ENCODE measurements around the gene RAB3IL1.
"Not testable (repeated sequence)": the region's sequence is repeated elsewhere in the genome, so short reads cannot be mapped to it uniquely, and the experiment has no call there.

RAB3IL1 gene

DNA sequence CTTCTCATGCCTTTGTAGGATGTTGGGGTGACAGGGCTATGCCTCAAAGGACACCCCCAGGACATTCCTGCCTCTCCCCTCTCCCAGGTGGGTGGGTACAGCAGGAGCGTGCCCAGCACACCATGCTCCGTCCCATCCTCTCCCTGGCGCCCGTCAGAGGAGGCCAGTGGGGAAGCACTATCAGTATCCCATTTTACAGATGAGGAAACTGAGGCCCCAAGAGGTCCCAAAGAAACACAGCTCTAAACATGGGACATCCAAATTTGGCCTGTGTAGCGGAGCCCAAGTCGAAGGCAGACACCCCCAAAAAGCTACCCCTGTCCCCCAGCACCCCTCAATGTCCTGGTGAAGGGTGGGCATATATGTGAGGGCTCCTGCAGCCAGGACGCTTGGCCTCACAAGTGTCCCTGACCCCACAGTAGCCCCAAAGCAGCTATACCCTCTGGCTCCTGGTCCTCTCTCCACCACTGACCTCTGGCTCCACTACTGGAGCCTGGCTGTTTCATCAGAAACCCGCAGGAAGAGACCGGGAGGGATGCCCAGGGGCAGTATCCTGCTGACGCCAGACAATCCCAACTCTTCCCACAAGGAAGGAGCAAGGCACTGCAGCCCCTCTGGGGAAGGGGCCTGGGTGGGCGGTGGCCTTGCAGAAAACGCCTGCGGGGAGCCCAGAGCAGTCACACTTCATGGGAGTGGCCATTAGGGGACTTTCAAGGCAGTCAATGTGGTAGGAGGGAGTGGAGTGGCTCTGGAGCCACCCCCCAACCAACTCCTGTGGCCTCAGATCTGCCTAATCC is 31.4 kb downstream of the RAB3IL1 start:
- no peak for DNase-seq (ENCODE audit: low read depth)
- TF ChIP-seq, protein P1, sequence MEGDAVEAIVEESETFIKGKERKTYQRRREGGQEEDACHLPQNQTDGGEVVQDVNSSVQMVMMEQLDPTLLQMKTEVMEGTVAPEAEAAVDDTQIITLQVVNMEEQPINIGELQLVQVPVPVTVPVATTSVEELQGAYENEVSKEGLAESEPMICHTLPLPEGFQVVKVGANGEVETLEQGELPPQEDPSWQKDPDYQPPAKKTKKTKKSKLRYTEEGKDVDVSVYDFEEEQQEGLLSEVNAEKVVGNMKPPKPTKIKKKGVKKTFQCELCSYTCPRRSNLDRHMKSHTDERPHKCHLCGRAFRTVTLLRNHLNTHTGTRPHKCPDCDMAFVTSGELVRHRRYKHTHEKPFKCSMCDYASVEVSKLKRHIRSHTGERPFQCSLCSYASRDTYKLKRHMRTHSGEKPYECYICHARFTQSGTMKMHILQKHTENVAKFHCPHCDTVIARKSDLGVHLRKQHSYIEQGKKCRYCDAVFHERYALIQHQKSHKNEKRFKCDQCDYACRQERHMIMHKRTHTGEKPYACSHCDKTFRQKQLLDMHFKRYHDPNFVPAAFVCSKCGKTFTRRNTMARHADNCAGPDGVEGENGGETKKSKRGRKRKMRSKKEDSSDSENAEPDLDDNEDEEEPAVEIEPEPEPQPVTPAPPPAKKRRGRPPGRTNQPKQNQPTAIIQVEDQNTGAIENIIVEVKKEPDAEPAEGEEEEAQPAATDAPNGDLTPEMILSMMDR (IDR thresholded peaks at IDR 0.05; ENCODE audit: low read length, missing control alignments) = no peak
- no peak overlapping the region for H3K4me3 ChIP-seq (replicated peaks; ENCODE audit: low read depth, low read length)

DNA sequence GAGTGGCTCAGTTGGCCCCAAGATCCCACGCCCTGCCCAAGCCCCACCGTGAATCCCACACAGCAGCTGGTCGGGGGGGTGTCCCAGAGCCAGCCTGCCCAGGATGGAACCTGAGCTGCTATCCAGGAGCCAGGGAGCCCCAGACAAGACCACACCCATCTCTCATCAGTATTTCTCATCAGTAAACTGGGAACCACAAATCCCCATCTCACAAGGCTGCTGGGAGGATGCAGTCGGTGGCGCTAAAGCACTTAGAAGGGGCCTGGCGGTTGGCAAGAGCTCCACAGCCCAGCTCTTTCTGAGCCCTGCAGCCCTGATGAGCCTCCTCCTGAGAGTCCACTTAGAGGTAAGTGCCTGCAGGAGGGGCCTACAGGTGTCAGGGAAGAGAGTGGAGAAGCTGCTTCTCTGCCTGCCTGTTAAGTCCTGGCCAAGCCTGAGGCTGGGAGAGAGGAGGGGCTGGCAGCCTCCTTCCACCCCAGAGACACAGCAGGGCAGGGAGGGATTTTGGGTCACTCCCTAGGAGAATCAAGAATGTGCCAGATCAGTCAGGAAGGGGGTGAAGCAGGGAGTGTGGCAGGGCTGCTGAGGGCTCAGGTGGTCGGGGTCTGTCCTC is 32.1 kb downstream of the RAB3IL1 start:
- TF ChIP-seq, protein P1 (IDR thresholded peaks at IDR 0.05; ENCODE audit: low read length, missing control alignments) = no peak
- H3K4me3 ChIP-seq (replicated peaks; ENCODE audit: low read depth, low read length) = no peak overlapping the region
- DNase-seq (ENCODE audit: low read depth) = no peak

DNA sequence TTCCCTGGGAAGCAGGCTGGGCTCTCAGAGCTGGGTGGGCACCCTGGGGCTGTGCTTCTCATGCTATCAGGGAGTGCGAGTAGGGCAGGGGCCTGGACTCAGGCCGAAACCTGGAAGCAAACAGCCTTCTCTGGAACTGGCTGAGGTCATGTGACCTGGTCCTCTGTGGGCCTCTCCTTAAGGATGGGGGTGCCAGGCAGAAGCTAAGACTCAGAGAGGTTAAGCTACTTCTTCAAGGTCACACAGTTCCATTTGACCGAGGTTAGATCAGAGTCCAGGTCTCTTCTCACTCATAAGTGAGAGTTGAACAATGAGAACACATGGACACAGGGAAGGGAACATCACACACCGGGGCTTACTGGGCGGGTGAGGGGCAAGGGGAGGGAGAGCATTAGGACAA is 33.4 kb downstream of the RAB3IL1 start:
- TF ChIP-seq, protein P1 (IDR thresholded peaks at IDR 0.05; ENCODE audit: low read length, missing control alignments) = no peak
- DNase-seq (ENCODE audit: low read depth) = no peak
- no peak overlapping the region for H3K4me3 ChIP-seq (replicated peaks; ENCODE audit: low read depth, low read length)

DNA sequence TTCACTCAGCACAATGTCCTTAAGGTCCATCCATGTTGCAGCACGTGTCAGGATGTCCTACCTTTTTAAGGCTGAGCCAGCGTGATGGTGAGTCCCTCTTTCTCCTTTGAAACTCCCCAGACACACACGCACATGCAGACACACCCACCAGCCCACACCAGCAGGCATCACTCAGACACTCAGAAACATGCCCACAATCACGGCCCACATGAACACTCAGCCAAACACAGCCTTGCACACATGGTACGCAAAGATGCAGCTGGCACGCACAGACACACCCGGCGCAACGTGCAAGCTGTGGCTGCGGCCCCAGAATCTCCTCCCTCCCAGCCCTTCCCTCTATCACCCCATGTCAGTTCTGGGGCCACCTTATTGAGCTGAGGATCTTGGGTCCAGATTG is 34.0 kb downstream of the RAB3IL1 start:
- H3K4me3 ChIP-seq (replicated peaks; ENCODE audit: low read depth, low read length) = no peak overlapping the region
- TF ChIP-seq, protein P1 (IDR thresholded peaks at IDR 0.05; ENCODE audit: low read length, missing control alignments) = no peak
- DNase-seq (ENCODE audit: low read depth) = no peak

DNA sequence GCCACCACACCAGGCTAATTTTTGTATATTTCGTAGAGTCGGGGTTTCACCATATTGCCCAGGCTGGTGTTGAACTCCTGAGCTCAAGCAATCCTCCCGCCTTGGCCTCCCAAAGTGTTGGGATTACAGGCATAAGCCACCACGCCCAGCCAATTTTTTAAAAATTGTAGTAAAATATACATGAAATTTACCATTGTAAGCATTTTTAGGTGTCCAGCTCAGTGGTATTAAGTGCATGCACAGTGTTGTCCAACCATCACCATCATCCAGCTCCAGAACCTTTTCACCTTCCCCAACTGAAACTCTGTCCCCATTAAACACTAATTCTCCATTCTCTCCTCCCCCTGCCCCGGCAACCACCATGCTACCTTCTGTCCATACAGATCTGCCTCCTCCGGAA is 34.5 kb downstream of the RAB3IL1 start:
- no peak overlapping the region for H3K4me3 ChIP-seq (replicated peaks; ENCODE audit: low read depth, low read length)
- TF ChIP-seq, protein P1 (IDR thresholded peaks at IDR 0.05; ENCODE audit: low read length, missing control alignments) = no peak
- no peak for DNase-seq (ENCODE audit: low read depth)

DNA sequence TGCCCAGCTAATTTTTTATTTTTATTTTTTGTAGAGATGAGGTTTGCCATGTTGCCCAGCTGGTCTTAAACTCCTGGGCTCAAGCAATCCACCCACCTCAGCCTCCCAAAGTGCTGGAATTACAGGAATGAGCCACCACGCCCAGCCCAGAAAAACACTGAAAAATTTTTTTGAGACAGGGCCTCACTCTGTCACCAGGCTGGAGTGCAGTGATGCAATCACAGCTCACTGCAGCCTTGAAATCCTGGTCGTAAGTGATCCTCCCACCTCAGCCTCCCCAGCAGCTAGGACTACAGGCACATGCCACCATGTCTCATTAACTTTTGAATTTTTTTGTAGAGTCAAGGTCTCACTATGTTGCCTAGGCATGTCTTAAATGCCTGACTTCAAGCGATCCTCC is 35.1 kb downstream of the RAB3IL1 start:
- not testable (repeated sequence) for H3K4me3 ChIP-seq (replicated peaks; ENCODE audit: low read depth, low read length)
- DNase-seq (ENCODE audit: low read depth) = peak; percentile 39

DNA sequence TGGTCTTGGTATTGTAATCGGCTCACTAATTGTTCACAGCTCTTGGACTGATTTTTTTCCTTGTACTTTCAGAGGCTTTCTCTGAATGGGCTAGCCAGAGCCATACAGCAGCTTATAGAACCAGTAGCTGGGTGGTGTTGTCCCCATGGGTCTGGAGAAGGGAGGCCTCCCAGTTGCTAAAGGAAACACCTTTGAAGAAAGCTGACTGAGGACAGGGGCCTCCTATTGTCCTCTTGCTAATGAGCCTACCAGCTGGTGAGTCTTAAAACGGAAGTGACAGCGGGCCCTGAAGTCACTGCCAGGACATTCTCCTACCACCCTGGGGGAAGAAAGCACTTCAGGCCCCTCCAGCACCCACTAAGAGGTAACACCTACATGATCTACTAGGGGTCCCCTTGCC is 36.0 kb downstream of the RAB3IL1 start:
- DNase-seq (ENCODE audit: low read depth) = no peak
- H3K4me3 ChIP-seq (replicated peaks; ENCODE audit: low read depth, low read length) = no peak overlapping the region
- TF ChIP-seq, protein P1 (IDR thresholded peaks at IDR 0.05; ENCODE audit: low read length, missing control alignments) = no peak

Measured in fibroblast of pulmonary artery (primary cell).